CD4-positive, alpha-beta T cell treated with Interleukin-2 at 100 ng/mL for 4 hours (primary cell): ENCODE data around the gene ULK1.

Experiments used
- DNase-seq: peaks from one replicate; pipeline ENCODE4 v3.0.0-alpha.2; 2020; ENCODE audit warnings: low spot score

ULK1 gene

GRCh38 chr12:131920157-131920508 is 25.7 kb downstream of the ULK1 start:
- DNase-seq, result no peak

GRCh38 chr12:131920902-131921840 is 26.7 kb downstream of the ULK1 start:
- DNase-seq, result no peak

- no peak for DNase-seq
Observed at GRCh38 chr12:131921866-131922769, 27.7 kb downstream of the ULK1 start.

- no peak for DNase-seq
Observed at GRCh38 chr12:131922772-131923171, 28.4 kb downstream of the ULK1 start.

- DNase-seq, result no peak
Observed at GRCh38 chr12:131923260-131923659, 28.8 kb downstream of the ULK1 start.

- DNase-seq, result no peak
Observed at GRCh38 chr12:131927110-131928079, 33.0 kb downstream of the ULK1 start.

- DNase-seq, result no peak
Observed at GRCh38 chr12:131928080-131928710, 33.8 kb downstream of the ULK1 start.

GRCh38 chr12:131928711-131929580 is 34.5 kb downstream of the ULK1 start, which contains the start of gene PUS1:
PUS1 (plus strand) TSS chr12:131929276; CDS start chr12:131929723, 447 bp downstream.
- peak; percentile 96 for DNase-seq

GRCh38 chr12:131929581-131930456 is 35.4 kb downstream of the ULK1 start:
- DNase-seq, result peak; percentile 26

- no peak for DNase-seq
Observed at GRCh38 chr12:131930510-131930909, 36.1 kb downstream of the ULK1 start.

GRCh38 chr12:131933387-131933786 is 39.0 kb downstream of the ULK1 start:
- DNase-seq, result no peak

- DNase-seq, result no peak
Observed at GRCh38 chr12:131934535-131934934, 40.1 kb downstream of the ULK1 start.

- no peak for DNase-seq
Observed at GRCh38 chr12:131938082-131938481, 43.7 kb downstream of the ULK1 start.

GRCh38 chr12:131939007-131939406 is 44.6 kb downstream of the ULK1 start:
- DNase-seq, result no peak

- no peak for DNase-seq
Observed at GRCh38 chr12:131940141-131940547, 45.7 kb downstream of the ULK1 start.

GRCh38 chr12:131941116-131941986 is 46.9 kb downstream of the ULK1 start:
- DNase-seq, result no peak

- no peak for DNase-seq
Observed at GRCh38 chr12:131941987-131942341, 47.5 kb downstream of the ULK1 start.

- DNase-seq, result no peak
Observed at GRCh38 chr12:131942671-131943070, 48.2 kb downstream of the ULK1 start.
